Measurements from ENCODE around the gene DENND4B.
"Not testable (repeated sequence)": the region's sequence is repeated elsewhere in the genome, so short reads cannot be mapped to it uniquely, and the experiment has no call there.

DENND4B gene

DNA sequence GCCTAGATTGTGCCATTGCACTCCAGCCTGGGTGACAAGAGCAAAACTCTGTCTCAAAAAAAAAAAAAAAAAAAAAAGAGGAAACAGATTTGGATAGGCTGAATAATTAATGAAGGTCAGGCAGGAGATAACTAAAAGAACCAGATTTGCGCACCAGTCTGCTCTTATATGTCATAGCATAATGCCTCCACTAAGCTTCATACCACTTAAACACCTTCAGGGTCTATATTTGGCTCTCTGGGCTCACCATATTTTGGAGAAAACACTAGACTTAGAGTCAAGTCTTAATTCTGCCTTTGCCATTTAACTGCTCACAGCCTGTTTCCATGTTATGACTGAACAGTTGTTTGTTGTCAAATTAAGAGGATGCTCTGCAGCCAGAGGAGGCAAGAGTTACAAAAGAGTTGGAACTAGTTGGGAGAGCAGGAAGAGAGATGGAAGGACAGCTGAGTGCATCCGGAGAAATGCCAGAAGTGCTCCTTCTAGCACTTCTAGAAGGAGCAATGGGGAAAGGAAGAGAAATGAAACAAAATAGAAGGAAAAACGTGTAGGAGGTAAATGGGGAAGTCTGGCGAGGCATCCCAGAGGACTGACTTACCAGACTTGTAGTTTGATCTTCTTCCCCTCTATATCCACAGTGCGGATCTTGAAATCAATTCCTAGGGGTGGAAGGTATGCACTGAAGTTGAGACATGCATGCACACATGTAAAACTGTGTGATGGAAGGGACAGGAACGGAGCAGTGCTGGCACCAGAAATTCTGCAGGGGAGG, 37.8 kb upstream of the DENND4B start:
- Histone ChIP-seq H3K9me3 (ENCODE audit: control insufficient read depth, low read length) (no peaks in the 10 kb centered on the region), H3K4me2 (ENCODE audit: low read length) (no peak overlapping the region), H3K27me3 (ENCODE audit: control insufficient read depth, insufficient read depth, low read length) (no peaks in the 10 kb centered on the region), H3K4me3 (ENCODE audit: low read depth, low read length) (no peak overlapping the region), H2AFZ (no peak overlapping the region), H3K79me2 (no peaks in the 10 kb centered on the region), H3K9ac (no peak overlapping the region), H3K4me1 (no peaks in the 10 kb centered on the region), H3K36me3 (ENCODE audit: control insufficient read depth, insufficient read depth, low read length) (no peaks in the 10 kb centered on the region), H3K27ac (no peak overlapping the region)
- TF ChIP-seq, protein P1, sequence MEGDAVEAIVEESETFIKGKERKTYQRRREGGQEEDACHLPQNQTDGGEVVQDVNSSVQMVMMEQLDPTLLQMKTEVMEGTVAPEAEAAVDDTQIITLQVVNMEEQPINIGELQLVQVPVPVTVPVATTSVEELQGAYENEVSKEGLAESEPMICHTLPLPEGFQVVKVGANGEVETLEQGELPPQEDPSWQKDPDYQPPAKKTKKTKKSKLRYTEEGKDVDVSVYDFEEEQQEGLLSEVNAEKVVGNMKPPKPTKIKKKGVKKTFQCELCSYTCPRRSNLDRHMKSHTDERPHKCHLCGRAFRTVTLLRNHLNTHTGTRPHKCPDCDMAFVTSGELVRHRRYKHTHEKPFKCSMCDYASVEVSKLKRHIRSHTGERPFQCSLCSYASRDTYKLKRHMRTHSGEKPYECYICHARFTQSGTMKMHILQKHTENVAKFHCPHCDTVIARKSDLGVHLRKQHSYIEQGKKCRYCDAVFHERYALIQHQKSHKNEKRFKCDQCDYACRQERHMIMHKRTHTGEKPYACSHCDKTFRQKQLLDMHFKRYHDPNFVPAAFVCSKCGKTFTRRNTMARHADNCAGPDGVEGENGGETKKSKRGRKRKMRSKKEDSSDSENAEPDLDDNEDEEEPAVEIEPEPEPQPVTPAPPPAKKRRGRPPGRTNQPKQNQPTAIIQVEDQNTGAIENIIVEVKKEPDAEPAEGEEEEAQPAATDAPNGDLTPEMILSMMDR (IDR thresholded peaks at IDR 0.05), result no peak

DNA sequence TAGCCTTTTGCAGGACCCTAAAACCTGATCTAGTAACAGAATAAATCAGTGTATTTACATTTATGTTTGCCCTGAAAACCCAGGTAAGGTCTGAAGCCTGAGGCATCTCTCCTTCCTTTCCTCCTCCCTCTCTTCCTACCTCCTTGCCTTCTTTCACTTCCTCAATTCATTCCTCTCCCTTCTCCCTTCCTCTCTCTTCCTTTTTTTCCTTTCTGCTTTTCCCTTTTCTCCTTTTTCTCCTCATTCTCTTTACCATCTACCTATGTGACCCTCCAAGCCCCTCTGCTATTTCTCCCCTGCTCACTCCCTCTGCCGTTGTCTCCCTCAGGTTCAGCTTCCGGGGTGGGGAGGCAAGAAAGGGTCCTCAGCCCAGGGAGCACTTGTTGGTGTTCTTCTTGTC, 35.2 kb upstream of the DENND4B start:
- H3K36me3 ChIP-seq (ENCODE audit: control insufficient read depth, insufficient read depth, low read length); H3K27ac ChIP-seq; H3K4me3 ChIP-seq (ENCODE audit: low read depth, low read length); H3K9me3 ChIP-seq (ENCODE audit: control insufficient read depth, low read length); H3K4me2 ChIP-seq (ENCODE audit: low read length); H3K9ac ChIP-seq; H3K79me2 ChIP-seq; H3K4me1 ChIP-seq; H3K27me3 ChIP-seq (ENCODE audit: control insufficient read depth, insufficient read depth, low read length); H2AFZ ChIP-seq: not testable (repeated sequence)

DNA sequence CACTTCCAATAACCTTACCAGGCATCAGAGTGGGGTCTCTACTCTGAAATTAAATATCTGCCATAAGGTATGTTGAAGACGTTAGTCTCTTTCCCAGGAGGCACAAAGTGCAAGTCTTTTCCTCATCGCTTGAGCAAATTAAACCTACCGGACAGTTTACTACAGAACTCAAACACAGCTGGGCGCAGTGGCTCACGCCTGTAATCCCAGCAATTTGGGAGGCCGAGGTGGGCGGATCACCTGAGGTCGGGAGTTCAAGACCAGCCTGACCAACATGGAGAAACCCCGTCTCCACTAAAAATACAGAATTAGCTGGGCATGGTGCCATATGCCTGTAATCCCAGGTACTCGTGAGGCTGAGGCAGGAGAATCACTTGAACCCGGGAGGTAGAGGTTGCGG, 32.6 kb upstream of the DENND4B start:
- H3K4me1 ChIP-seq; H3K36me3 ChIP-seq (ENCODE audit: control insufficient read depth, insufficient read depth, low read length); H3K27ac ChIP-seq; H3K4me3 ChIP-seq (ENCODE audit: low read depth, low read length); H2AFZ ChIP-seq; H3K27me3 ChIP-seq (ENCODE audit: control insufficient read depth, insufficient read depth, low read length); H3K9ac ChIP-seq; H3K79me2 ChIP-seq; H3K9me3 ChIP-seq (ENCODE audit: control insufficient read depth, low read length); H3K4me2 ChIP-seq (ENCODE audit: low read length): not testable (repeated sequence)

DNA sequence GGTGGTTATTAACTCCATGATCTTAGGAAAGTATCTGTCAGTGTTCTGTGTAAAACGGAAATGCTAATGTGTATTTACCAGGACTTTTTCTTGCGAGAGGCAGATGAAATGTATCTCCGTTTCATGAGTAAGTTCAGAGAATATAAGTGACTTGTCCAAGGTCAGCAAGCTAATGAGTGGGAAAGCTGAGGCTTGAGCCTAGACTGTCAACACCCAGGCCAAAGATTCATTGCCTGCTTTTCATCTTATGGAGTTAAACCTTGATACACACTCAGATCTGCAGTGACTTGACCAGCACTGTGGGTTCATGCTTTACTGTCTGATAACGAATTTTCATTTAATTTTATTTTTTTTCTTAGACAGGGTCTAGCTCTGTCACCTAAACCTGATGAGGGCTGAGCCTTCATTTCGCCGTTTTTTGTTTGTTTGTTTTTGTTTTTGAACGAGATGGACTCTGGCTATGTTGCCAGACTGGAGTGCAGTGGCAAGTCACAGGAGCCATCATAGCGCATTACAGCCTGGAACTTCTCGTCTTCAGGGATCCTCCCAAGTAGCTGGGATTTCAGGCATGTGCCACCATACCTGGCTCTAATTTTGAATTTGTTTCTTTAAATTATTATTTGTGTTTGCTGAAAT, 31.9 kb upstream of the DENND4B start:
- no peak overlapping the region for H3K9ac ChIP-seq
- peak overlapping the region; percentile 93 for H2AFZ ChIP-seq
- H3K4me2 ChIP-seq (ENCODE audit: low read length), result peak overlapping the region; percentile 81
- H3K79me2 ChIP-seq, result no peaks in the 10 kb centered on the region
- H3K27me3 ChIP-seq (ENCODE audit: control insufficient read depth, insufficient read depth, low read length), result no peaks in the 10 kb centered on the region
- H3K36me3 ChIP-seq (ENCODE audit: control insufficient read depth, insufficient read depth, low read length), result no peaks in the 10 kb centered on the region
- TF ChIP-seq, protein P1 (IDR thresholded peaks at IDR 0.05), result no peak
- peak overlapping the region; percentile 82 for H3K4me3 ChIP-seq (ENCODE audit: low read depth, low read length)
- H3K4me1 ChIP-seq, result no peaks in the 10 kb centered on the region
- no peaks in the 10 kb centered on the region for H3K9me3 ChIP-seq (ENCODE audit: control insufficient read depth, low read length)
- H3K27ac ChIP-seq, result peak overlapping the region; percentile 81

DNA sequence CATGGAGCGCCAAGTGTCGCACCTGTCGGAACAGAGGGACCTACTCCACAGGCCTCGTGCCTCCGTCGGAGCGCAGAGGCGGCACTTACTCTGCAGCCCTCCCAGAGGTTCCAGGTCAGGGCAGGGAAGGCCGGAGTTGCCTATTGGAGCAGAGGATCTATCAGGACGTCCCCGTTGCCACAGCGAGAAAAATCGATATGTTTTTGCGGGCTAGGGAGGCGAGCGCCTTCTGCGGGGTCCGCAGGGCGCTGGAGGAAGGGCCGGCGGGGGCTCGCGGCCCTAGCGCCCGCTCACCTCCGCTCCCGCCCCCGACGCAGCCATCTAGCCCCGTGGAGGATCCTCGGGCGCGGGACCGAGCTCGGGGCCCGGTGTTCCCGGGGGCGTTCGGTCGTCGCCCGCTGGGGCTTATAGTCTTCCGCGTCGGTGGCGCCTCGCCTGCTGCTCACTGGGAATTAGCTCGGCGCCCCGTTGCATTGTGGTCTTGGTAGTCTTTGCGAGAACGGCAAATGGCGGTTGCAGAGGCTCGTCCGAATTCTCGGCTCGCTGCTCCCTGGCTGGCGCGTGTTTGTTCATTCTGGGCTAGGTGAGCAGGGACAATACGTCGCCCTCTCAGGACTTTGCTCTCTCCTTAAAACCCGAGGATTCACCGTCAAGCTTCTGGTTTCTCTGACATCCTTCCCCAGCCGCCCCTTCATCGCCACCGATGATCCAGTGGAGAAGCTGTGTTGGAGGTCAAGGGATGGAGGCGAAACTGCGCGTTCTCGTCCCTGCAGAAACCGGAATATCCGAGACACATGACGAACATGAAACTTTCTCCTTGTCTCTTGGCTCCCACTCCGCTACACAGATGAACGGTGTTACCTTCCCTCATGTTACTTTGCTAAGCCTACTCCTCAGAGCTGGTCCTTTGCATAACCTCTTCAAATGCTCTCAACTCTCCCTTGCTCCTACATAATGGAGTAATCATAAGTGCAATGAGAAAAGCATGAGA, 31.0 kb upstream of the DENND4B start, which contains the start of gene JTB:
Gene JTB (minus strand): TSS at position 425 of the 991 bp plus-strand sequence. CDS start 422 bp downstream, at position 3.
- H3K4me3 ChIP-seq (ENCODE audit: low read depth, low read length), result peak within 1 kb of the TSS; percentile 82
- peak within 1 kb of the TSS; percentile 13 for H3K9ac ChIP-seq

More for the DNA sequence above, 31.0 kb upstream of the DENND4B start, which contains the start of gene JTB:
- no peaks in the 10 kb centered on the region for H3K4me1 ChIP-seq
- H3K4me2 ChIP-seq (ENCODE audit: low read length), result peak within 1 kb of the TSS; percentile 81
- no peaks in the 10 kb centered on the region for H3K79me2 ChIP-seq
- TF ChIP-seq, protein P1 (IDR thresholded peaks at IDR 0.05), result no peak
- H3K9me3 ChIP-seq (ENCODE audit: control insufficient read depth, low read length), result no peaks in the 10 kb centered on the region
- no peaks in the 10 kb centered on the region for H3K27me3 ChIP-seq (ENCODE audit: control insufficient read depth, insufficient read depth, low read length)
- H3K27ac ChIP-seq, result peak within 1 kb of the TSS; percentile 81
- peak within 1 kb of the TSS; percentile 93 for H2AFZ ChIP-seq
- no peaks in the 10 kb centered on the region for H3K36me3 ChIP-seq (ENCODE audit: control insufficient read depth, insufficient read depth, low read length)
